ENCODE results near the gene MORC4.

MORC4 gene

GRCh38 chrX:106997611-106998010 lies 2.4 kb downstream of the MORC4 start:
- Histone ChIP-seq H4K20me1 (ENCODE audit: insufficient read depth, low read length) (no peaks in the 10 kb centered on the region), H3K27me3 (ENCODE audit: insufficient read depth, low read length, poor library complexity) (no peaks in the 10 kb centered on the region), H3K4me1 (ENCODE audit: insufficient read depth, low read length) (no peaks in the 10 kb centered on the region), H3K9me3 (ENCODE audit: insufficient read depth, low read length, severe bottlenecking) (no peaks in the 10 kb centered on the region), H3K4me3 (ENCODE audit: low read depth in 1 of 2, low read length in 2 of 2) (no peak overlapping the region), H3K9ac (ENCODE audit: low read depth, low read length) (no peak overlapping the region), H3K36me3 (ENCODE audit: insufficient read depth, low read length) (no peaks in the 10 kb centered on the region), H2AFZ (ENCODE audit: low read depth, low read length) (no peak overlapping the region), H3K79me2 (ENCODE audit: insufficient read depth, low read length) (no peaks in the 10 kb centered on the region), H3K4me2 (ENCODE audit: insufficient read depth, low read length) (no peak overlapping the region), H3K27ac (ENCODE audit: low read length) (no peak overlapping the region)
- TF ChIP-seq EZH2 (IDR thresholded peaks at IDR 0.05; ENCODE audit: borderline replicate concordance, low read depth, low read length, severe bottlenecking) (no peak), CTCF (IDR thresholded peaks at IDR 0.05; ENCODE audit: borderline replicate concordance, extremely low read depth, low read length, poor library complexity, severe bottlenecking) (no peak)
- no peak for DNase-seq
- ATAC-seq (ENCODE audit: insufficient read depth, low read depth), result no peak

- no peak overlapping the region for H2AFZ ChIP-seq (ENCODE audit: low read depth, low read length)
- no peaks in the 10 kb centered on the region for H3K9me3 ChIP-seq (ENCODE audit: insufficient read depth, low read length, severe bottlenecking)
- TF ChIP-seq EZH2 (IDR thresholded peaks at IDR 0.05; ENCODE audit: borderline replicate concordance, low read depth, low read length, severe bottlenecking) (no peak), CTCF (IDR thresholded peaks at IDR 0.05; ENCODE audit: borderline replicate concordance, extremely low read depth, low read length, poor library complexity, severe bottlenecking) (no peak)
- ATAC-seq (ENCODE audit: insufficient read depth, low read depth) (no peak), DNase-seq (no peak)
- no peaks in the 10 kb centered on the region for H3K4me1 ChIP-seq (ENCODE audit: insufficient read depth, low read length)
- no peaks in the 10 kb centered on the region for H3K36me3 ChIP-seq (ENCODE audit: insufficient read depth, low read length)
- no peaks in the 10 kb centered on the region for H3K79me2 ChIP-seq (ENCODE audit: insufficient read depth, low read length)
- H3K27ac ChIP-seq (ENCODE audit: low read length), result no peak overlapping the region
- H4K20me1 ChIP-seq (ENCODE audit: insufficient read depth, low read length), result no peaks in the 10 kb centered on the region
- H3K27me3 ChIP-seq (ENCODE audit: insufficient read depth, low read length, poor library complexity), result no peaks in the 10 kb centered on the region
- no peak overlapping the region for H3K9ac ChIP-seq (ENCODE audit: low read depth, low read length)
- H3K4me2 ChIP-seq (ENCODE audit: insufficient read depth, low read length), result no peak overlapping the region
- no peak overlapping the region for H3K4me3 ChIP-seq (ENCODE audit: low read depth in 1 of 2, low read length in 2 of 2)
Measured at GRCh38 chrX:106995678-106996077, 4.3 kb downstream of the MORC4 start.

GRCh38 chrX:106987488-106987887 lies 12.5 kb downstream of the MORC4 start:
- DNase-seq (no peak), ATAC-seq (ENCODE audit: insufficient read depth, low read depth) (no peak)
- H3K9me3 ChIP-seq (ENCODE audit: insufficient read depth, low read length, severe bottlenecking), result no peaks in the 10 kb centered on the region
- no peak overlapping the region for H3K27ac ChIP-seq (ENCODE audit: low read length)
- no peak overlapping the region for H3K4me3 ChIP-seq (ENCODE audit: low read depth in 1 of 2, low read length in 2 of 2)
- TF ChIP-seq EZH2 (IDR thresholded peaks at IDR 0.05; ENCODE audit: borderline replicate concordance, low read depth, low read length, severe bottlenecking), result no peak
- no peak for TF ChIP-seq CTCF (IDR thresholded peaks at IDR 0.05; ENCODE audit: borderline replicate concordance, extremely low read depth, low read length, poor library complexity, severe bottlenecking)
- no peak overlapping the region for H3K9ac ChIP-seq (ENCODE audit: low read depth, low read length)
- no peaks in the 10 kb centered on the region for H3K36me3 ChIP-seq (ENCODE audit: insufficient read depth, low read length)
- no peak overlapping the region for H2AFZ ChIP-seq (ENCODE audit: low read depth, low read length)
- H3K27me3 ChIP-seq (ENCODE audit: insufficient read depth, low read length, poor library complexity), result no peaks in the 10 kb centered on the region
- no peaks in the 10 kb centered on the region for H3K4me1 ChIP-seq (ENCODE audit: insufficient read depth, low read length)
- no peaks in the 10 kb centered on the region for H3K79me2 ChIP-seq (ENCODE audit: insufficient read depth, low read length)
- no peak overlapping the region for H3K4me2 ChIP-seq (ENCODE audit: insufficient read depth, low read length)
- no peaks in the 10 kb centered on the region for H4K20me1 ChIP-seq (ENCODE audit: insufficient read depth, low read length)

All from DND-41 (cell line).